Fibroblast of mammary gland (primary cell): ENCODE results near the gene PGS1.

Source experiments
- DNase-seq: peaks from one replicate; pipeline ENCODE4 v3.0.0-alpha.2; 2010; ENCODE audit warnings: low read depth
- H3K4me3 ChIP-seq: 2 replicates; pipeline ENCODE4 v1.5.1; 2011; ENCODE audit warnings: low read depth, mild to moderate bottlenecking, low read length, moderate library complexity; ENCODE audit not compliant: control insufficient read depth
- TF ChIP-seq, protein P1 (sequence below): conservative IDR thresholded peaks from 2 replicates; pipeline ENCODE4 v1.5.1; 2011; ENCODE audit warnings: low read depth, low read length, inconsistent platforms; ENCODE audit not compliant: control insufficient read depth, insufficient read depth

PGS1 gene

GRCh38 chr17:78407387-78408000 lies 29.0 kb downstream of the PGS1 start:
- TF ChIP-seq, protein P1, sequence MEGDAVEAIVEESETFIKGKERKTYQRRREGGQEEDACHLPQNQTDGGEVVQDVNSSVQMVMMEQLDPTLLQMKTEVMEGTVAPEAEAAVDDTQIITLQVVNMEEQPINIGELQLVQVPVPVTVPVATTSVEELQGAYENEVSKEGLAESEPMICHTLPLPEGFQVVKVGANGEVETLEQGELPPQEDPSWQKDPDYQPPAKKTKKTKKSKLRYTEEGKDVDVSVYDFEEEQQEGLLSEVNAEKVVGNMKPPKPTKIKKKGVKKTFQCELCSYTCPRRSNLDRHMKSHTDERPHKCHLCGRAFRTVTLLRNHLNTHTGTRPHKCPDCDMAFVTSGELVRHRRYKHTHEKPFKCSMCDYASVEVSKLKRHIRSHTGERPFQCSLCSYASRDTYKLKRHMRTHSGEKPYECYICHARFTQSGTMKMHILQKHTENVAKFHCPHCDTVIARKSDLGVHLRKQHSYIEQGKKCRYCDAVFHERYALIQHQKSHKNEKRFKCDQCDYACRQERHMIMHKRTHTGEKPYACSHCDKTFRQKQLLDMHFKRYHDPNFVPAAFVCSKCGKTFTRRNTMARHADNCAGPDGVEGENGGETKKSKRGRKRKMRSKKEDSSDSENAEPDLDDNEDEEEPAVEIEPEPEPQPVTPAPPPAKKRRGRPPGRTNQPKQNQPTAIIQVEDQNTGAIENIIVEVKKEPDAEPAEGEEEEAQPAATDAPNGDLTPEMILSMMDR, result no peak

DNA sequence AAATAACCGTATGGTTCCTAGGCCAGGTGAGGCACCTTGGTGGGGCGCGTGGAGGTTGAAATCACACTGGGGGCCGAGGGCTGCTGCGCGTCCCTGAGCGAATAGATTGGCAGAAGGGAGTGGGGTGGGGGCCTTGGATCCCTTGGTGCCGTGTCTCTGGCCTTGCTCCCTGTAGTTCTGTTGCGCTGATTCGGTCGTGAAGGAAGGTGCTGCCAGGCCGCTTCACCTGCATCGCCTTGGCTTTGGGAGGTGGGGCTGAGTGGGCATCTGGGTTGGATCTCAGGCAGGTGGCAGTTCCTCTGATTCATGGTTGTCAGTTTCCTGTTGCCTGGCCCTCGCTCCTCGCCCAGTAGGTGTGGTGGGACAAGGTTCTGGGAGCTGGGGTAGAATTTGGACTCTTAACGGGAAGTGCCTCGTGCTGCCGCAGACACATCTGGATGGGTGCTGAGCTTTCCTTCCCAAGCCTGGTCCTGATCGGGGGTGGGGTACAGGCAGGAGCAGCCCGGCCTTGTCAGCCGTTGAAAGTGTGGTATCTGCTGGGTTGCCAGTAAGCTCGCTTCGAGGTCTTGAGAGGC lies 30.1 kb downstream of the PGS1 start:
- no peak for DNase-seq
- TF ChIP-seq, protein P1, result no peak
- no peak overlapping the region for H3K4me3 ChIP-seq

More at GRCh38 chr17:78407387-78408000, 29.0 kb downstream of the PGS1 start:
- no peak for DNase-seq
- H3K4me3 ChIP-seq, result no peak overlapping the region

DNA sequence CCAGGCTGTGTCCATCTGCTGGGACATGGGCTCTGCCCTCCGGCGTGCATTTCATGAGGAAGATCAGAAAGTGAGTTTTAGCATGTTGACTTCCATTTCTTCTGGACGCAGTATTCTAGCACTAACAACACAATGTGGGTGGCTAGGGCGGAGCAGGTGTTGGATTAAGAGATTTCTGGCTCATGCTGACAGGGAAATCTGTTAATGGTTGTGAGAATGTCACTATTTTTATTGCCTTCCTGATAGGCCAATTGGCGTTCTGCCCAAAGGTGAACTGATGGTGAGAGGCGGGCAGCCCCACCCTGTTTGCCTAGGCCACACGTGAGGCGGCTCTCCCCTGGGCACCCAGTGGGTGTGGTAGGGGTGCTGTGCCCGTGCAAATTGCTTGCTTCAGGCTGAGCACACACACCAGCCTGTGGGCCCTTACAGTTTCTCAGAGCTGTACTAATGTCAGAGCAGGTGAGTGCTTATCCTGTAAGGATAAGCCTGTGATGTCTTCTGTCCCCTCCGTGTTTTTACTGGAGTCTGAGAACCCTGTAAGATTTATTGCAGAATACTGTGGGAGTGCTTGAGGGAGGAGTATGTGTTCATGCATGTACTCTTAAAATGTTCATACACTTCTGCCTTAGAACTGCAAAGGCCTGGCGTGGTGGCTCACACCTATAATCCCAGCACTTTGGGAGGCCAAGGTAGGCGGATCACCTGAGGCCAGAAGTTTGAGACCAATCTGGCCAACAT lies 30.9 kb downstream of the PGS1 start:
- no peak for DNase-seq
- no peak overlapping the region for H3K4me3 ChIP-seq
- TF ChIP-seq, protein P1, result no peak

DNA sequence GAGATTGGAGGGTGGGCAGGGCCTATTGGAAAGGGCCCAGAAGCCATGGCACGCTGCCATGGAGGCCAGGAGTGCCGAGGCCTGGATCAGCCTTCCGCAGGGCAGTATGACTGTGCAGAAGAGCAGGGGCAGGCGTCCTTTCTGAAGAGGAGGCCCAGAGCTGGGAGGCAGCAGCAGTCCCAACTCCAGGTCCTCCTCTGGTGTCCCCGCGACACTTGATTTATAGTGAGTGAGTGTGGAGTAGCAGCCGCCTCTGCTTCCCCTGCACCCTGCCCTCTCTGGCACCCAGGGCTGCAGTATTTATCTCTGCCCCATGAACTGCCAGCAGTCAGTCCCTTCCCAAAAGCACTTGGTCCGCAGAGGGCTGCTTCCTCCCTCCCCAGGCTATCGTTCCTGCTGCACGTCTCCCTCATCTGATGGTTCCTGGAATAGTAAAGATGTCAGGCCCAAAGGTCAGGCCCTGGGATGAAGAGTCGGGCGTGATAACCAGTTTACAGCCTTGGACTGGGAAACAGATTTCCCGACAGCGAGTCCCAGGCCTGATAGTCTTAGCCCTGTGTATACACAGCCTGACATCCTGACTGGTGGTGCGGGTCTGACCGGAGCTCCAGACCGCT lies 32.9 kb downstream of the PGS1 start:
- no peak overlapping the region for H3K4me3 ChIP-seq
- DNase-seq, result no peak
- TF ChIP-seq, protein P1, result no peak

DNA sequence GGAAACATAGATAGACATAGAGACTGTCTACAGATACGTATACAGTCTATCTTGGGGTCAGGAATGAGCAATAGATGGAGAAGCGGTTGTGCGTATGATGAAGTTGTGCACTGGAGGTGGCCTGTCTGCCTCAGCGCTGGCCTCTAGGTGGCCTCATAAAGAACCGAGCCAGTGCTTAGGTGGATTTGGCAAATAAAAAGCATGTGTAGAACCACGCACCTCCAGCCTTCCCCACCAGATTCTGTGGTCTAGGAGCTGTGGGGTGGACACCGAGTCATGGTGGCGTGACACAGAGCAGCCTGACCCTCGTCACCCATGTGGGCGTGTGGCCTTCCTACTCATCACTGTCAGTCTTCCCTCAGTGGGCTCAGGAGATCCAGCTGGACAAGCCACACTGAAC lies 34.0 kb downstream of the PGS1 start:
- TF ChIP-seq, protein P1, result peak; percentile 49
- H3K4me3 ChIP-seq, result no peak overlapping the region
- peak; percentile 49 for DNase-seq

DNA sequence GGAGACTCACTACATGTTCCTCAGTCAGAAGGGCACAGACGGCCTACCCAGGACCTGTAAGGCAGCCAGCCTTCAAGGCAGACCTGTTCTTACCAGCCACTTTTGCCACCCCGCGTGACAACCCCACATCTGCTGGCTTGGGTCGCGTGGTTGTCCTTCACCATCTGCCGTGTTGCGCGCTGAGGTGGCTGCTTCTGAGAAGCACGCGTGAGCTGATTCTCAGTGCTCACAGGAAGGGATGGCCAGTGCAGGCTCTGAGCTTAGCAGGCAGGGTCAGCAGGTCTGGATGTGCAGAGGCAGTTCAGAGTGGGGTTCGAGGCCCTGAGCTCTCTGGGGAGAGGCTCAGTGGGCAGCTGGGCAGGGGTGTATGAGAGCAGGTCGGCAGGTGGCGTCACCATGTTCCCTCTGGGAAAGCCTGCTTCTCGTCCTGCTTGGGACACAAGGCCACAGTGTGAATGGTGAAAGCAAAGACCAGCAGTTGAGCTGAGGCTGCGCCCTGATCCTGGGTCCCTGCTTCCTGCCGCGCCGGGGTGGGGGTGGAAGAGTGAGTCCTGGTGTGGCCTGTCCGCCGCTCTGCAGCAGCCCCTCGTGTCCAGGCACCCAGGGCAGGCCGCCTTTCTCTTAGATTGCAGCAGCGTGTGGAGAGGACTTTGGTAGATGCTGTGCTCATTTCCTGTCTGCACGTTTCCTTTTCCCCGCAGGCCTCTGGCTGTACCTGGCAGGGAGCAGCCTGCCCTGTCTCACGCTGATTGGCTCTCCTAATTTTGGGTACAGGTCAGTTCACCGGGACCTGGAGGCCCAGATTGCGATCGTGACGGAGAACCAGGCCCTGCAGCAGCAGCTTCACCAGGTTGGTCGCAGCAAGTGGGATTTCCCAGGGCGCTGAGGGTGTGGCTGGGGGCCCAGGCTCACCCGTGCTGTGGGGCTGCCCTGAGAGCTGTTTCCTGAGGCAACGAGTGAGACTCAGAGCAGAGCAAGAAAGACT lies 36.0 kb downstream of the PGS1 start:
- no peak overlapping the region for H3K4me3 ChIP-seq
- no peak for DNase-seq
- TF ChIP-seq, protein P1, result no peak
